CD4-positive, alpha-beta T cell treated with Interleukin-21 for 1 hour (primary cell): ENCODE data around the gene TRMT6.

Source experiments
- DNase-seq: peaks from one replicate; pipeline ENCODE4 v3.0.0-alpha.2; 2020

TRMT6 gene

GRCh38 chr20:5893621-5894020 lies 56.7 kb downstream of the TRMT6 start:
- DNase-seq, result no peak

- no peak for DNase-seq
Observed at GRCh38 chr20:5893052-5893451, 57.3 kb downstream of the TRMT6 start.

- no peak for DNase-seq
Observed at GRCh38 chr20:5890773-5891441, 59.4 kb downstream of the TRMT6 start.

- DNase-seq, result no peak
Observed at GRCh38 chr20:5888041-5888440, 62.3 kb downstream of the TRMT6 start.

- no peak for DNase-seq
Observed at GRCh38 chr20:5887386-5887785, 62.9 kb downstream of the TRMT6 start.
